Hepatocyte (in vitro differentiated cells): ENCODE results near the gene ERGIC1. TPM values are rescaled to one million over a fixed set of nuclear protein-coding genes. Genes with fewer than 3 reads are reported as not detected.
A peak's percentile ranks its signal among the peaks of the same experiment; 100 is the strongest.

Experiments used
- DNase-seq: peaks from one replicate; pipeline ENCODE4 v3.0.0-alpha.2; 2016; ENCODE audit warnings: low spot score
- H2AFZ ChIP-seq: fragments of 200-600 bp; sonication (generic); 2 replicates; pipeline ENCODE4 v1.6.0; 2016; ENCODE audit warnings: antibody characterized with exemption, mild to moderate bottlenecking
- H3K27ac ChIP-seq: fragments of 200-600 bp; sonication (generic); 2 replicates; pipeline ENCODE4 v1.5.1; 2016; ENCODE audit warnings: mild to moderate bottlenecking
- H3K27me3 ChIP-seq: fragments of 200-600 bp; sonication (generic); 2 replicates; pipeline ENCODE4 v1.6.1; 2016
- H3K36me3 ChIP-seq: fragments of 200-600 bp; sonication (generic); replicated peaks from 2 replicates; pipeline ENCODE4 v1.5.1; 2016; ENCODE audit warnings: low read depth; ENCODE audit not compliant: insufficient read depth
- H3K4me1 ChIP-seq: fragments of 200-600 bp; sonication (generic); 2 replicates; pipeline ENCODE4 v1.5.1; 2016; ENCODE audit warnings: mild to moderate bottlenecking, moderate library complexity; ENCODE audit not compliant: insufficient read depth
- H3K4me2 ChIP-seq: fragments of 200-600 bp; sonication (generic); 2 replicates; pipeline ENCODE4 v1.6.0; 2016
- H3K4me3 ChIP-seq: fragments of 200-600 bp; sonication (generic); 2 replicates; pipeline ENCODE4 v1.5.1; 2016; ENCODE audit warnings: mild to moderate bottlenecking
- H3K79me2 ChIP-seq: fragments of 200-600 bp; sonication (generic); 2 replicates; pipeline ENCODE4 v1.6.0; 2017; ENCODE audit warnings: mild to moderate bottlenecking
- H3K9me2 ChIP-seq: fragments of 200-600 bp; sonication (generic); replicated peaks from 2 replicates; pipeline ENCODE4 v1.6.0; 2017; ENCODE audit warnings: mild to moderate bottlenecking; ENCODE audit not compliant: insufficient read depth
- H3K9me3 ChIP-seq: fragments of 200-600 bp; sonication (generic); 2 replicates; pipeline ENCODE4 v1.5.1; 2016; ENCODE audit warnings: low read depth, mild to moderate bottlenecking
- H4K20me1 ChIP-seq: fragments of 200-600 bp; sonication (generic); 2 replicates; pipeline ENCODE4 v1.6.0; 2016; ENCODE audit warnings: mild to moderate bottlenecking; ENCODE audit not compliant: insufficient read depth, poor library complexity, severe bottlenecking
- CTCF ChIP-seq: fragments of 200-600 bp; sonication (generic); IDR thresholded peaks from 2 replicates; pipeline ENCODE4 v1.5.1; 2016; ENCODE audit warnings: antibody characterized with exemption, mild to moderate bottlenecking; ENCODE audit not compliant: poor library complexity
- EZH2 ChIP-seq: fragments of 200-600 bp; sonication (generic); IDR thresholded peaks from 2 replicates; pipeline ENCODE4 v1.6.1; 2016; ENCODE audit warnings: antibody characterized with exemption, mild to moderate bottlenecking, borderline replicate concordance
- EZH2phosphoT487 ChIP-seq: fragments of 200-600 bp; sonication (generic); IDR thresholded peaks from one replicate; pipeline ENCODE4 v1.6.1; 2018; ENCODE audit warnings: antibody characterized with exemption, mild to moderate bottlenecking, low read depth, moderate library complexity; ENCODE audit not compliant: unreplicated experiment, severe bottlenecking
- WGBS: methylation state at CpG from one replicate; pipeline ENCODE4 v1.1.6; 2016; ENCODE audit warnings: low lambda C conversion rate; ENCODE audit errors: missing lambda C conversion rate; 5-methylcytosine and 5-hydroxymethylcytosine counted together
- polyA plus RNA-seq: library from polyadenylated mRNA; unstranded; fragments of >200 nt; fragmentation: Nextera tagmentation; extraction: Ambion mirVana; gene quantifications from 2 replicates; pipeline ENCODE4 v1.2.1, GENCODE V29; 2016
- total RNA-seq: library from RNA; depleted of rRNA; stranded (reverse); fragments of >200 nt; gene quantifications from 2 replicates; pipeline ENCODE4 v1.2.3, GENCODE V29; 2014

Gene ERGIC1
- total and polyA plus RNA-seq, 2 experiments from 2014 or later, result 39.1 to 107 TPM

- Histone ChIP-seq H3K4me1 (peaks cover 14% of the 10 kb centered on the region), H3K79me2 (peaks cover 54% of the 10 kb centered on the region), H3K27ac (no peak overlapping the region), H3K36me3 (no peaks in the 10 kb centered on the region), H3K4me2 (no peak overlapping the region), H3K9me2 (no peaks in the 10 kb centered on the region), H3K4me3 (no peak overlapping the region), H3K27me3 (no peaks in the 10 kb centered on the region), H4K20me1 (peaks cover 3% of the 10 kb centered on the region), H3K9me3 (no peaks in the 10 kb centered on the region), H2AFZ (no peak overlapping the region)
- no peak for DNase-seq
- no peak for TF ChIP-seq CTCF
- 79% methylated on average over 11 of the region's 11 CpGs for WGBS
Measured at GRCh38 chr5:172867761-172868435, 33.8 kb downstream of the ERGIC1 start.

- peak overlapping the region; percentile 29 for H3K27ac ChIP-seq
- H3K79me2 ChIP-seq, result peaks cover 50% of the 10 kb centered on the region
Measured at GRCh38 chr5:172868436-172868923, 34.4 kb downstream of the ERGIC1 start.

GRCh38 chr5:172868924-172869591 lies 35.0 kb downstream of the ERGIC1 start:
- no peaks in the 10 kb centered on the region for H3K9me2 ChIP-seq
- H2AFZ ChIP-seq, result no peak overlapping the region
- H3K79me2 ChIP-seq, result peaks cover 54% of the 10 kb centered on the region
- H3K27me3 ChIP-seq, result no peaks in the 10 kb centered on the region
- no peak for DNase-seq
- H3K27ac ChIP-seq, result peak overlapping the region; percentile 61
- no peak overlapping the region for H3K4me3 ChIP-seq
- no peak for TF ChIP-seq EZH2phosphoT487
- TF ChIP-seq EZH2, result no peak
- no peak for TF ChIP-seq CTCF
- H3K36me3 ChIP-seq, result no peaks in the 10 kb centered on the region
- H4K20me1 ChIP-seq, result peaks cover 3% of the 10 kb centered on the region
- H3K9me3 ChIP-seq, result no peaks in the 10 kb centered on the region
- peaks cover 20% of the 10 kb centered on the region for H3K4me1 ChIP-seq
- 80% methylated on average over 10 of the region's 10 CpGs for WGBS
- no peak overlapping the region for H3K4me2 ChIP-seq

More at GRCh38 chr5:172868436-172868923, 34.4 kb downstream of the ERGIC1 start:
- Histone ChIP-seq H3K4me3 (no peak overlapping the region), H3K4me1 (peaks cover 17% of the 10 kb centered on the region), H3K9me2 (no peaks in the 10 kb centered on the region), H3K9me3 (no peaks in the 10 kb centered on the region), H2AFZ (no peak overlapping the region), H3K27me3 (no peaks in the 10 kb centered on the region), H3K36me3 (no peaks in the 10 kb centered on the region), H3K4me2 (no peak overlapping the region), H4K20me1 (peaks cover 3% of the 10 kb centered on the region)
- DNase-seq, result no peak
- TF ChIP-seq EZH2phosphoT487 (no peak), EZH2 (no peak), CTCF (no peak)
- WGBS, result 87% methylated on average over 9 of the region's 9 CpGs
